H1 (cell line): Measurements from ENCODE around the gene DYNLT2.

Experiments used
- CHD1 ChIP-seq: IDR thresholded peaks from 2 replicates; pipeline ENCODE4 v1.6.1; 2012; ENCODE audit warnings: low read depth, low read length, improper control_type of control experiment
- EP300 ChIP-seq, 2 experiments: IDR thresholded peaks; 1 replicate in 1 of 2; 2 replicates in 1 of 2; pipeline ENCODE4 v1.6.1; 2011 to 2012; ENCODE audit warnings: low read depth in 2 of 2, low read length in 2 of 2, mild to moderate bottlenecking in 2 of 2, borderline replicate concordance in 1 of 2, inconsistent platforms in 1 of 2, moderate library complexity in 1 of 2
- GABPA ChIP-seq: IDR thresholded peaks from 2 replicates; pipeline ENCODE4 v1.6.1; 2011; ENCODE audit warnings: mild to moderate bottlenecking, low read length, moderate library complexity, borderline replicate concordance; ENCODE audit not compliant: insufficient read depth
- JUND ChIP-seq: IDR thresholded peaks from 2 replicates; pipeline ENCODE4 v1.6.1; 2011; ENCODE audit warnings: mild to moderate bottlenecking, improper control_type of control experiment, low read length
- SP1 ChIP-seq: IDR thresholded peaks from 2 replicates; pipeline ENCODE4 v1.6.1; 2011; ENCODE audit warnings: low read depth, low read length
- TAF1 ChIP-seq: IDR thresholded peaks from 2 replicates; pipeline ENCODE4 v1.6.1; 2011; ENCODE audit warnings: mild to moderate bottlenecking, low read depth, low read length
- YY1 ChIP-seq: IDR thresholded peaks from 2 replicates; pipeline ENCODE4 v1.6.1; 2011; ENCODE audit warnings: low read depth, mild to moderate bottlenecking, low read length
- TF ChIP-seq, protein P1 (sequence below), 3 experiments: IDR thresholded peaks; 1 replicate in 2 of 3; 2 replicates in 1 of 3; pipeline versions ENCODE4 v1.5.1 to v1.6.1; 2011; ENCODE audit warnings: low read length in 3 of 3, mild to moderate bottlenecking in 3 of 3, inconsistent platforms in 2 of 3, low read depth in 1 of 3, moderate library complexity in 1 of 3; ENCODE audit not compliant: insufficient read depth in 1 of 3; ENCODE audit errors: control extremely low read depth in 1 of 3

DNA sequence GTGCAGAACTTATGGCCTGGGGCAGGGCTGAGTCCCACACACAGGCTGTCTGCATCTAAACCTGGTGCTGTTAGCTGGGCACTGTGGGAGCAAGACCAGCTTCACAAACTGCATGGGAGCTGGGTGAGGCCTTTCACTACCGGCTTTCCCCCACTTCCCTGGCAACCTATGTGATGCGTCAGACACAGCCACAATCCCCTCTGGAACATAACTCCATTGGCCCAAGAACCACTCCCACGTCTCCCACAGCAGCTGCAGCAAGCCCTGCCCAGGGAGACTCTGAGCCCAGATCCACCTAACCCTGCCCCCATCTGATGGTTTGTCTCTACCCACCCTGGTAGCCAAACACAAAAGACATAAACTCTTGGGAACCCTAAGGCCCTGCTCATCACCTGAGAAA, 58.9 kb downstream of the DYNLT2 start:
- TF ChIP-seq EP300 (IDR thresholded peaks at IDR 0.05; ENCODE audit: borderline replicate concordance in 1 of 2, low read depth in 2 of 2, low read length in 2 of 2) (no peak), JUND (no peak), YY1 (no peak), SP1 (no peak), GABPA (no peak), CHD1 (no peak), TAF1 (no peak)
- TF ChIP-seq, protein P1, sequence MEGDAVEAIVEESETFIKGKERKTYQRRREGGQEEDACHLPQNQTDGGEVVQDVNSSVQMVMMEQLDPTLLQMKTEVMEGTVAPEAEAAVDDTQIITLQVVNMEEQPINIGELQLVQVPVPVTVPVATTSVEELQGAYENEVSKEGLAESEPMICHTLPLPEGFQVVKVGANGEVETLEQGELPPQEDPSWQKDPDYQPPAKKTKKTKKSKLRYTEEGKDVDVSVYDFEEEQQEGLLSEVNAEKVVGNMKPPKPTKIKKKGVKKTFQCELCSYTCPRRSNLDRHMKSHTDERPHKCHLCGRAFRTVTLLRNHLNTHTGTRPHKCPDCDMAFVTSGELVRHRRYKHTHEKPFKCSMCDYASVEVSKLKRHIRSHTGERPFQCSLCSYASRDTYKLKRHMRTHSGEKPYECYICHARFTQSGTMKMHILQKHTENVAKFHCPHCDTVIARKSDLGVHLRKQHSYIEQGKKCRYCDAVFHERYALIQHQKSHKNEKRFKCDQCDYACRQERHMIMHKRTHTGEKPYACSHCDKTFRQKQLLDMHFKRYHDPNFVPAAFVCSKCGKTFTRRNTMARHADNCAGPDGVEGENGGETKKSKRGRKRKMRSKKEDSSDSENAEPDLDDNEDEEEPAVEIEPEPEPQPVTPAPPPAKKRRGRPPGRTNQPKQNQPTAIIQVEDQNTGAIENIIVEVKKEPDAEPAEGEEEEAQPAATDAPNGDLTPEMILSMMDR (IDR thresholded peaks at IDR 0.05; ENCODE audit: control extremely low read depth in 1 of 3, insufficient read depth in 1 of 3, low read depth in 1 of 3, low read length in 3 of 3): no peak
